ENCODE data around the gene CYP4X1. TPM values are rescaled to one million over a fixed set of nuclear protein-coding genes. Genes with fewer than 3 reads are reported as not detected.
"Not testable (repeated sequence)": the region's sequence is repeated elsewhere in the genome, so short reads cannot be mapped to it uniquely, and the experiment has no call there.

Gene CYP4X1, protein sequence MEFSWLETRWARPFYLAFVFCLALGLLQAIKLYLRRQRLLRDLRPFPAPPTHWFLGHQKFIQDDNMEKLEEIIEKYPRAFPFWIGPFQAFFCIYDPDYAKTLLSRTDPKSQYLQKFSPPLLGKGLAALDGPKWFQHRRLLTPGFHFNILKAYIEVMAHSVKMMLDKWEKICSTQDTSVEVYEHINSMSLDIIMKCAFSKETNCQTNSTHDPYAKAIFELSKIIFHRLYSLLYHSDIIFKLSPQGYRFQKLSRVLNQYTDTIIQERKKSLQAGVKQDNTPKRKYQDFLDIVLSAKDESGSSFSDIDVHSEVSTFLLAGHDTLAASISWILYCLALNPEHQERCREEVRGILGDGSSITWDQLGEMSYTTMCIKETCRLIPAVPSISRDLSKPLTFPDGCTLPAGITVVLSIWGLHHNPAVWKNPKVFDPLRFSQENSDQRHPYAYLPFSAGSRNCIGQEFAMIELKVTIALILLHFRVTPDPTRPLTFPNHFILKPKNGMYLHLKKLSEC
- 10 to 100 TPM in 3 of 4 donors, 1 to 10 TPM in 1; 8.2 to 13.4 (median 11.6) TPM for polyA plus RNA-seq (ENCODE audit: insufficient read length in 4 of 4)

DNA sequence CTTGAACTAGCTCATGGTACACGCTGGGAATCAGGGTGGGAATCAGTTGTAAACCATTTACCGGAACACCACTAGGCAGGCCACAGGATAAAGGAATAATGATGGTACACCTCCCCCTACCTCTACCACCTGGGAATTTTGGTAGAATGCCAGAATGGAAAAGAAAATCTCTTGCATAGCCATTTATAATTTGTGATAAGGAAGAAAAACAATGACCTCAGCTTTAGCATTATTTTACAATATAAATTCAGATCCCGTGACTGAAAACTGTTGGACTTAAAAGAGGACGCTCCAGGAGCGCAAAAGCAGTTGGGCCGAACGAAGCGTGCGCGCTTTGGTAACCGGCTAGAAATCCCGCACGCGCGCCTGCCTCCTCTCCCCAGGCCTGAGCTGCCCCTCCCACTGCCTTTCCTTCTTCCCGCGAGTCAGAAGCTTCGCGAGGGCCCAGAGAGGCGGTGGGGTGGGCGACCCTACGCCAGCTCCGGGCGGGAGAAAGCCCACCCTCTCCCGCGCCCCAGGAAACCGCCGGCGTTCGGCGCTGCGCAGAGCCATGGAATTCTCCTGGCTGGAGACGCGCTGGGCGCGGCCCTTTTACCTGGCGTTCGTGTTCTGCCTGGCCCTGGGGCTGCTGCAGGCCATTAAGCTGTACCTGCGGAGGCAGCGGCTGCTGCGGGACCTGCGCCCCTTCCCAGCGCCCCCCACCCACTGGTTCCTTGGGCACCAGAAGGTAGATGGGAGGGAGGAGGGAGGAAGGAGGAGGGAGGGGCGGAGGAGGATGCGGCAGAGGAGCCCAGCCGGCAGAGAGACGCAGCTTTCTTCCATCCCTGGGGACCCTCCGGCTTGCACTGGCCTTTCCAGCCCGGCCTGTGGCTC lies at the start of gene CYP4X1:
Gene CYP4X1 (plus strand): TSS at position 402 of the 873 bp plus-strand sequence. CDS start 149 bp downstream, at position 551.
- DNase-seq (ENCODE audit: low read depth in 4 of 4, low spot score in 3 of 4), result peak in 3 of 4 donors; percentile 20 to 39 (median 36)

- no peak for DNase-seq (ENCODE audit: low read depth in 4 of 4, low spot score in 3 of 4)
These were observed 40.2 kb upstream of the CYP4X1 start for GRCh38 chr1:46983166-46983829.

DNA sequence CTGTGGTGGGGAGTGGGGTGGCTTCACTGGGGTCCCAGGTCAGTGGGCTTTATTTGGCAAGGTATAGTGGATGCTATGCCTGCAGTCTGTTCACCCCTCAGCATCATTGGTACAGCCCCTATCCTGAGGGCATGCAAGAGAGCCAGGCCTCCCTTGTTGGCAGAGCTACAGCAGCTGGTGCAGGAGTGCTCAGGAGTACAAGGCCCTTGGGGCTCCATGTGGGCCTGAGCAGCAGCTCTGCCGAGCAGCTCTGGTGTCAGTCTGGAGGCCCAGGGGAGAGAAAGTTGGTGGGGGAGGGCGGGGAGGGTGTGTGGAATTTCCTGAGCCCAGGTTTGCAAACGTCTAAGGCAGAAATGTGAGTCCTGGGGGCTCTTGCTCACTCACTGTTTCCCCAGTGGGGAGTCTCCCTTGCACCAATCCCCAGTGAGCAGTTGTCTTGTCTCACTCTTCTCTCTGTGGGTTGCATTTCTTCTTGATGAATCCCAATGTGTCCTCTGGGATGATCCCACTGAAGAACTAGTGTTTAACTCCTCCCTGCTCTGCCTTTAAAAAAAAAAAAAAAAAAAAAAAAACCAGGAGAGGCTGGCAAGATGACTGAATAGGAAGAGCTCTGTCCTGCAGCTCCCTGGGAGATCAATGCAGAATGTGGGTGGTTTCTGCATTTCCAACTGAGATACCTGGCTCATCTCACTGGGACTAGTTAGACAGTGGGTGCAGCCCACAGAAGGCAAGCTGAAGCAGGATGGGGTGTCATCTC lies 39.5 kb upstream of the CYP4X1 start:
- no peak for DNase-seq (ENCODE audit: low read depth in 4 of 4, low spot score in 3 of 4)

GRCh38 chr1:46990541-46990940 lies 32.9 kb upstream of the CYP4X1 start:
- not testable (repeated sequence) for DNase-seq (ENCODE audit: low read depth in 4 of 4, low spot score in 3 of 4)

DNA sequence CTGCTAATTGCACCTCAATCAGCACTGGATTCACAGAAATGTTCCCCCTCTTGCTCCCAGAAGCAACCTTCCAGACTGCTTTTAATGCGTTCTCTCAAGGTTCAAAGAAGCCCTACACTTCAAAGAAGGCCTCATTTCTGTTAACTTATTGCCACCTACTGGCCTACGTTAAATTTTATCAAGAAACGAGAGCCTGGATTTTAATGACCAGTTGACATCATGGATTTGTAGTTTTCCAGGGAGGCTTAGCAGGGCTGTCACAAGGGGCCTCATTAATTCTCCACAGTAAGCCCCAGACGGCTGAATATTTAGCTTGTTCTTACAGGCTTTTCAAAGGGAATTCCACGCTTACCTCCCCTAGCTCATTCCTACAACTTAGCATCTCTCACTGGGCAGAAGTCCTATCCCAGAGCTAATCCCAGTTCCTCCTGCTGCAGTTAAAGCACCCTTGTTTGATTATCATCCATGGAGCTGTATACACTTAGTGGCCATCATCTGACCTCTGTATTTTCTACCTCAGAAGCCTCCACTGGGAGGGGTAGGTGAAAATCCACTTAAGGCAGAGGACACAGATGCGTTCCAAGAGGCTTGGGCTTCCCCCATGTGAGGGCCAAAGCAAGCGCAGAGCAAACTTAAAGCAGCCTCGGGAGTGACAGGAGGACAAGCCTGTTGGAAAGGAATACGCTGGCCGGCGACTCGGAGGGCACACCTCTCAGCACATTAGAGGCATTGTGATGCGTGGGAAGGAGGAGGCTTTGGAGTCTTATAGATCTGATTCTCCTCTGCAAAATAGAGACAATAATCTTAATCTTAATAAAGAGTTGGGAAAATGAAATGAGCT lies 32.2 kb upstream of the CYP4X1 start:
- DNase-seq (ENCODE audit: low read depth in 4 of 4, low spot score in 3 of 4), result peak; percentile 35 to 64 (median 59)

DNA sequence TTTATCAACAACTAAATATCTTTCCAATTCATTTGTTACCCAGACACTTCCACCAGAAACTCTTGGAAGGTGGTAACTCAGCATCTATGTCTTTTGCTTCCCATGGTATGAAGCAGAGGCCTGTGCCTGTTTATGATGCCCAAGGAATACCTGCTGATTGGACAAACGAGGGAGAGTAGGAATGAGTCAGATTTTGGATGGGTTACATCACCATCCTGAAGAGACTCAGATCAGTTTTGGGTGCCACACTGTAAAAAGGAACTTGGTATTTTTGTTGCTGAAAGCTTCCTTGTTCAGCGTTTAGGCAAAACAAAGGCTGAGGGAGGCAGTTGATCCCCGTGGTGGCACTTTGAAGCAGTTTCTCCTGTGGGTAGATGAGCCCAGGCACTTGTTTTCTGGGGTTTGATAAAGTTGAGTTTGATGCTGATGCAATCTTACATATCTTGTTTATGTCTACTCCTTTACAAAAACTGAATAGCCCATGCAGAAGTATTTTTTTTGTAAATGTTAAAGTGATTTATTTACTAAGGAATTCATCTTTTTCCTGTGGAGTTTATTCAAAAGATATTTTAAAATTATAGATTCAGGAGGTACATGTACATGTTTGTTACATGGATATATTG lies 26.7 kb upstream of the CYP4X1 start:
- no peak for DNase-seq (ENCODE audit: low read depth in 4 of 4, low spot score in 3 of 4)

- DNase-seq (ENCODE audit: low read depth in 4 of 4, low spot score in 3 of 4), result no peak
These were observed 21.3 kb upstream of the CYP4X1 start for GRCh38 chr1:47002211-47002610.

DNA sequence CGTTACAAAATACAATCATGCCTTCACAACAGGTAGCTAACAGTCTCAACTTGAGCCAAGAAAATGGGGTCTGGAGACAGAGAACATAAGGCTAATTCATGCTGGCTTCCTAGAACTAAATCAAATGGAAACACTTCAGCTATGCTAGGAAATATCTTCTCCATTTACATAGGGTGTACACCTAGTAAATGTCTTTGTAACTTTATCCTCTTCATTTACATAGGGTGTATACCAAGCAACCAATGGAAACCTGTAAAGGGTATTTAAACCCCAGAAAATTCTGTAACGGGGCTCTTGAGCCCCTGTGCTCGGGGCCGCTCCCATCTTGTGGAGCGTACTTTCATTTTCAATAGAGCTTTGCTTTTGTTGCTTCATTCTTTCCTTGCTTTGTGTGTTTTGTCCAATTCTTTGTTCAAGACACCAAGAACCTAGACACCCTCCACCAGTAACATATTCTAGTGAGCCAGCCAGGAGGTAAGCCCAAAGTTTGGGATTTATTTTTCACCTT lies 19.5 kb upstream of the CYP4X1 start:
- DNase-seq (ENCODE audit: low read depth in 4 of 4, low spot score in 3 of 4), result no peak

GRCh38 chr1:47006437-47006836 lies 17.0 kb upstream of the CYP4X1 start:
- DNase-seq (ENCODE audit: low read depth in 4 of 4, low spot score in 3 of 4), result not testable (repeated sequence)

DNA sequence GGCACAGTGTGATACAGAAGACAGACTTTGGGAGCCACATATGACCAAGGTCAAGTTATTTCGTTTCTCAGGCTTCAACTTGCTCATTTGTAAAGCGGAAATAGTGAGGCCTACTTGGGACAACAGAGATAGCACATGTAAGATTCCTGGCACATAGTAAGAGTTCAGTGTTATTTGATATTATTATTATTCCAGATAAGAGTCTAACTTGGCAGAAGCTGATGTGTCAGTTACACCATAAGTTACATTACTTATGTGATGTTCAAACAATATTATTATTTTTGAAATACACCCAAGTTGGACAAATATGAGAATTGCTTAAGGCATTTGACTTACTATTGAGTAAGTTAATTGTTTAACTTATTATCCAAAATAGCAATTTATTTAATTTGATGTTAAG lies 10.2 kb upstream of the CYP4X1 start:
- DNase-seq (ENCODE audit: low read depth in 4 of 4, low spot score in 3 of 4), result no peak

DNA sequence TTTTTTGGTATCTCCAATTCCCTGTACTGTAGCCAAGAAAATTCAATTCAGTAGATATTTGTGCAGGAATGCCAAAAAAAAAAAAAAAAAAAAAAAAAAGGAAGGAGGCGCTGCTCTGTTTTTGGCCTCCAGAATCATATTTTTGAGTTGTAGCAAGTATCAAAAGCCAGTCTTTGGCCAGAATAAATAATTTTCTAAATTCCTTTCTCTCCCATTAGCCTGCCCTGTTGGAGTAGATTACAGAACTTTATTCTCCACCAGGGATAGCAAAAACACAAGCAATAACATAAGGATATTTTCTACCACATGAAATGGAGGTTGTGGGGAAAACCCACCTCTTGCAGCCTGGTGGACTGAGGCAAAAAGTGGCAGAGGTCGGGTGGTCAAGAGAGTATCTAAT lies 2.4 kb upstream of the CYP4X1 start:
- no peak for DNase-seq (ENCODE audit: low read depth in 4 of 4, low spot score in 3 of 4)

GRCh38 chr1:47024141-47024801 lies 802 bp downstream of the CYP4X1 start:
- DNase-seq (ENCODE audit: low read depth in 4 of 4, low spot score in 3 of 4), result no peak

GRCh38 chr1:47030170-47030805 lies 6.8 kb downstream of the CYP4X1 start:
- no peak for DNase-seq (ENCODE audit: low read depth in 4 of 4, low spot score in 3 of 4)

GRCh38 chr1:47031059-47031458 lies 7.6 kb downstream of the CYP4X1 start:
- DNase-seq (ENCODE audit: low read depth in 4 of 4, low spot score in 3 of 4), result no peak

- DNase-seq (ENCODE audit: low read depth in 4 of 4, low spot score in 3 of 4), result no peak
These were observed 8.1 kb downstream of the CYP4X1 start for GRCh38 chr1:47031585-47031984.

- no peak for DNase-seq (ENCODE audit: low read depth in 4 of 4, low spot score in 3 of 4)
These were observed 13.3 kb downstream of the CYP4X1 start for GRCh38 chr1:47036764-47037163.

DNA sequence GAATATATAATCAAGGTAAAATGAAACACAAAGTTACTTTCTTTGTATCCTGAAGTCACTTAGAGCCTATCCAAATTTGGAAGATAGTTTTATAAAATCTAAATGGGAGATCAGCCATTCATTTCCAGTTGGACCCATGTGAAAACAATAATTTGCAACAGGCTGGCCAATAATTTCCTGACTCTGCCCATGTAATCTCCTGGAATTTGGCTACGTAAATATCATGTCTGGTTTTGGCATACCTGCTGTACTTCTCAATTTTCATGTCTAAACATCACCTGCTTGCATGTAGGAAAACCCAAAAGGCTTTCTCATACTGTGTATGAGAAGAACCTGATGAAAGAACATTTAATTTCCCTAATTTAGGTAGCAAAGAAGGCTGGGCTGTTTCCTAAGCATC lies 35.9 kb downstream of the CYP4X1 start:
- DNase-seq (ENCODE audit: low read depth in 4 of 4, low spot score in 3 of 4), result no peak

All from right renal pelvis (tissue), 4 donors.